CD4-positive, alpha-beta T cell (primary cell): ENCODE results near the gene ATAD3C. TPM values are rescaled to one million over a fixed set of nuclear protein-coding genes. Genes with fewer than 3 reads are reported as not detected.
"Not testable (repeated sequence)": the region's sequence is repeated elsewhere in the genome, so short reads cannot be mapped to it uniquely, and the experiment has no call there.

Experiments used
- ATAC-seq: fragments of 200-7000 bp; cut with Tn5 transposase; one replicate; pipeline ENCODE4 v1.10.0; 2022; ENCODE audit warnings: mild to moderate bottlenecking; ENCODE audit not compliant: poor library complexity
- CTCF ChIA-PET: fragments of 350-600 bp; sonication (Branson Sonifier 250); formaldehyde crosslinking; loops from one replicate; lab custom pipeline; 2021; ENCODE audit warnings: antibody characterized with exemption, inconsistent platforms; lab: Charles Lee
- POLR2A ChIA-PET: fragments of 350-600 bp; sonication (Branson Sonifier 250); formaldehyde crosslinking; loops from one replicate; lab custom pipeline; 2021; ENCODE audit warnings: antibody characterized with exemption, inconsistent platforms; lab: Charles Lee
- DNase-seq, 14 experiments: peaks; one replicate each; pipeline ENCODE4 v3.0.0-alpha.2; 2013 to 2020; ENCODE audit warnings: mixed read lengths in 2 of 14
- H3K27ac ChIP-seq, 2 donors: one replicate each; pipeline versions ENCODE4 v1.5.1 to v1.7.0; 2013; ENCODE audit warnings: low read length in 2 of 2, low read depth in 1 of 2, mild to moderate bottlenecking in 1 of 2
- H3K27me3 ChIP-seq, 2 experiments: 1 replicate in 1 of 2; 2 replicates in 1 of 2; pipeline versions ENCODE4 v1.6.1 to v1.7.0; 2013; ENCODE audit warnings: low read length in 2 of 2, control low read depth in 1 of 2, mild to moderate bottlenecking in 1 of 2, moderate library complexity in 1 of 2; ENCODE audit not compliant: insufficient read depth in 2 of 2, control insufficient read depth in 1 of 2
- H3K36me3 ChIP-seq: one replicate; pipeline ENCODE4 v1.6.1; 2013; ENCODE audit warnings: low read length, control low read depth; ENCODE audit not compliant: insufficient read depth
- H3K4me1 ChIP-seq: one replicate; pipeline ENCODE4 v1.6.1; 2013; ENCODE audit warnings: low read length, control low read depth; ENCODE audit not compliant: insufficient read depth
- H3K4me3 ChIP-seq: one replicate; pipeline ENCODE4 v1.5.1; 2013; ENCODE audit warnings: mild to moderate bottlenecking, low read length, moderate library complexity
- H3K9me3 ChIP-seq, 2 experiments: 1 replicate in 1 of 2; 2 replicates in 1 of 2; pipeline versions ENCODE4 v1.6.1 to v1.7.0; 2013; ENCODE audit warnings: low read length in 2 of 2, mild to moderate bottlenecking in 2 of 2, control low read depth in 1 of 2, moderate library complexity in 1 of 2; ENCODE audit not compliant: control insufficient read depth in 1 of 2, insufficient read depth in 1 of 2
- H3K27ac Mint-ChIP-seq: one replicate; pipeline ENCODE4 v1.8.0; 2020; ENCODE audit warnings: mixed read lengths
- H3K27me3 Mint-ChIP-seq: one replicate; pipeline ENCODE4 v1.8.0; 2021; ENCODE audit warnings: mixed read lengths
- H3K36me3 Mint-ChIP-seq: one replicate; pipeline ENCODE4 v1.8.0; 2021; ENCODE audit warnings: low read depth, mixed read lengths
- H3K4me1 Mint-ChIP-seq: one replicate; pipeline ENCODE4 v1.8.0; 2021; ENCODE audit warnings: low read depth, mixed read lengths
- H3K4me3 Mint-ChIP-seq: one replicate; pipeline ENCODE4 v1.8.0; 2020; ENCODE audit warnings: mild to moderate bottlenecking, mixed read lengths
- H3K9me3 Mint-ChIP-seq: one replicate; pipeline ENCODE4 v1.8.0; 2020; ENCODE audit warnings: mixed read lengths
- CTCF ChIP-seq: fragments of 200-600 bp; IDR thresholded peaks from one replicate; pipeline ENCODE4 v1.8.0; 2022; ENCODE audit warnings: antibody characterized with exemption, mild to moderate bottlenecking
- intact Hi-C, 2 experiments: fragments of 100-400 bp; cut with DNase I in 1 of 2; cut with micrococcal nuclease in 1 of 2; formaldehyde crosslinking; loops; one replicate each; pipeline versions ENCODE4 v1.15.1 to v1.9.0; 2023 to 2025; cut with DNase I, micrococcal nuclease
- total RNA-seq, 174 experiments: library from RNA in 2 of 174; stranded (reverse) in 2 of 174; gene quantifications; one replicate each; pipeline ENCODE4 v1.2.3 and lab custom pipeline; 2021 to 2026

ATAD3C gene
- total RNA-seq, 2 experiments from 2014 or later = 0.28 to 0.74 TPM

GRCh38 chr1:1455366-1455884, 5.9 kb downstream of the ATAD3C start:
- Mint-ChIP-seq H3K27ac (no peak overlapping the region), H3K27me3 (no peaks in the 10 kb centered on the region), H3K9me3 (no peaks in the 10 kb centered on the region), H3K36me3 (no peaks in the 10 kb centered on the region), H3K4me3 (no peak overlapping the region), H3K4me1 (no peaks in the 10 kb centered on the region)
- H3K27ac ChIP-seq = no peak overlapping the region
- ChIA-PET POLR2A (no interaction called here), CTCF (no interaction called here)
- intact Hi-C loops = no loop called here
- H3K4me3 ChIP-seq = no peak overlapping the region
- no peaks in the 10 kb centered on the region for H3K9me3 ChIP-seq
- ATAC-seq (no peak), DNase-seq (no peak)
- no peaks in the 10 kb centered on the region for H3K27me3 ChIP-seq
- no peaks in the 10 kb centered on the region for H3K36me3 ChIP-seq
- no peak for TF ChIP-seq CTCF
- no peaks in the 10 kb centered on the region for H3K4me1 ChIP-seq

GRCh38 chr1:1455934-1456333, 6.4 kb downstream of the ATAD3C start:
- H3K27me3 ChIP-seq, ATAC-seq, H3K9me3 Mint-ChIP-seq, POLR2A ChIA-PET, H3K36me3 Mint-ChIP-seq, H3K9me3 ChIP-seq, H3K36me3 ChIP-seq, DNase-seq, CTCF ChIA-PET, H3K4me1 ChIP-seq, intact Hi-C loops, H3K27ac Mint-ChIP-seq, H3K4me1 Mint-ChIP-seq, H3K4me3 ChIP-seq, H3K4me3 Mint-ChIP-seq, H3K27ac ChIP-seq, H3K27me3 Mint-ChIP-seq: not testable (repeated sequence)

DNA sequence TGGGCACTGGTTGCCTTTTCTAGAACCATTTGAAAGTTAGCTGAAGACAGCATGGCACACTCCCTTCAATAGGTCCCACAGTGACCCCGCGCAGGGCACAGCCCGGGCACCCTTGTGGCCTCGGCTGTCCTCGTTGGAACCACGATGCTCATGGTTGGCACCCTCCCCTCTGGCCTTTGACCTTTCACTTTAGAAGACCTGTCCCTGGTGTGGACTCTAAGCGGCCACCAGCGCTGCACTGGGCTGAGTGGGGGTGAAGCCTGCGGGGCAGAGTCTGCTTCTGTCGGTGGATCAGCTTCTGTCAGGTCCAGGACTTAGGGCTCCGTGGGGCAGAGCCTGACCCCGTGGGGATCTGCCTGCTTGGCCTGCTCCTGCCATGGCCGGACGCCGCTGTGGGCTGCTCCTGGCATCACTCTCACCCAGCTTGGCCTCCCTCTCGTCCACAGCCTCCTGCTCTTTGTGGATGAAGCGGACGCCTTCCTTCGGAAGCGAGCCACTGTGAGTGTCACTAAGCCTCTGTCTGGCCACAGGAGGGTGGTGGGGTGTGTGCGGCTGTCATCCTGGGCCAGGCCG, 7.3 kb downstream of the ATAD3C start:
- CTCF ChIA-PET, H3K27me3 ChIP-seq, H3K4me3 ChIP-seq, H3K9me3 ChIP-seq, H3K4me3 Mint-ChIP-seq, intact Hi-C loops, H3K4me1 ChIP-seq, H3K4me1 Mint-ChIP-seq, H3K27ac Mint-ChIP-seq, ATAC-seq, H3K9me3 Mint-ChIP-seq, DNase-seq, H3K36me3 ChIP-seq, H3K36me3 Mint-ChIP-seq, H3K27me3 Mint-ChIP-seq, H3K27ac ChIP-seq, POLR2A ChIA-PET: not testable (repeated sequence)

DNA sequence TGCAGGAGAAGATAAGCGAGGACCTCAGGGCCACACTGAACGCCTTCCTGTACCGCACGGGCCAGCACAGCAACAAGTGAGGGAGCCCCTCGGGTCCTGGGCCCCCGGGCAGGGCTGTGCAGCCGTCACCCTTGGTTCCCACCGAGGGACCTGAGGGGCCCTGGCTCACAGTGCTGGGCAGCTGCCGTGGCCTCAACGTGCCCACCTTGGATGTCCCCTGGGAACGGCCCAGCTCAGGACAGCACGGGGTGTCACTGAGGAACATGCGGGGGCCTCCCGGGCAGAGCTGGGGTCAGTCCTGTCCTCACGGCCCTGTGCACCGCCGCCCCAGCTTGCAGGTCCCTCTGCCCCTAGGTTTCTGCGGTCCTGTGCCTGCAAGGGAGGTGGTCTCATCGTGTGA, 9.7 kb downstream of the ATAD3C start:
- intact Hi-C loops, H3K27me3 Mint-ChIP-seq, H3K36me3 Mint-ChIP-seq, H3K27ac ChIP-seq, H3K27me3 ChIP-seq, H3K9me3 ChIP-seq, H3K4me1 ChIP-seq, H3K36me3 ChIP-seq, DNase-seq, POLR2A ChIA-PET, H3K4me3 ChIP-seq, CTCF ChIA-PET, H3K27ac Mint-ChIP-seq, ATAC-seq, H3K9me3 Mint-ChIP-seq, H3K4me3 Mint-ChIP-seq, H3K4me1 Mint-ChIP-seq: not testable (repeated sequence)

DNA sequence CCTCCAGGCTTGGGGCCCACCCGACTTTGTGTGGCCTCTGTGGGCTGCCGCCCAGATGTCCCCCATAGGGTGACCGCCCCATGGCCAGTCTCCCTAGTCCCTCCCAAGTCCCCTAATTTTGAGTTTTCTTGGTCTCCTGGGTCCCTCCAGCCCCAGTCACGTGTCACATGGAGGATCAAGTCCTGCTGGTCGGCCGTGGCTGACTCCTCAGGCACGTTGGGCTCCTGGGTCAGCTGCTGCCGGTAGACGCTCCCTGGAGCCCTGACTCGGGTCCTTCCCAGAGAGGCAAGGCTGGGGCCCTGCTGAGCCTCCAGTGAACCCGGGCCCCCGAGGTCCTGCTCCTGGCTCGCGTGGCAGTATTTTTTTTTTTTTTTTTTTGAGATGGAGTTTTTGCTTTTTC, 10.2 kb downstream of the ATAD3C start:
- H3K27me3 Mint-ChIP-seq, H3K4me1 Mint-ChIP-seq, intact Hi-C loops, DNase-seq, CTCF ChIA-PET, H3K4me1 ChIP-seq, H3K27ac ChIP-seq, H3K9me3 ChIP-seq, H3K4me3 ChIP-seq, H3K36me3 Mint-ChIP-seq, H3K9me3 Mint-ChIP-seq, ATAC-seq, POLR2A ChIA-PET, H3K4me3 Mint-ChIP-seq, H3K27me3 ChIP-seq, H3K27ac Mint-ChIP-seq, H3K36me3 ChIP-seq: not testable (repeated sequence)
